Colonic mucosa (tissue), 4 donors: Measurements from ENCODE around the gene KRT79. TPM values are rescaled to one million over a fixed set of nuclear protein-coding genes. Genes with fewer than 3 reads are reported as not detected.

Experiments used
- DNase-seq: peaks from one replicate; pipeline ENCODE4 v3.0.0-alpha.2; 2020
- H3K27ac ChIP-seq: fragments of 200-600 bp; one replicate; pipeline ENCODE4 v1.8.0; 2021
- H3K27me3 ChIP-seq: fragments of 200-600 bp; one replicate; pipeline ENCODE4 v1.8.0; 2021
- H3K36me3 ChIP-seq: fragments of 200-600 bp; one replicate; pipeline ENCODE4 v1.8.0; 2021
- H3K4me1 ChIP-seq: fragments of 200-600 bp; one replicate; pipeline ENCODE4 v1.8.0; 2021; ENCODE audit warnings: mild to moderate bottlenecking
- H3K4me3 ChIP-seq: fragments of 200-600 bp; one replicate; pipeline ENCODE4 v1.8.0; 2021
- H3K9ac ChIP-seq, 2 donors: one replicate each; pipeline ENCODE4 v1.7.0; 2013; ENCODE audit warnings: control low read depth in 2 of 2, low read depth in 2 of 2, low read length in 2 of 2
- H3K9me3 ChIP-seq: fragments of 200-600 bp; one replicate; pipeline ENCODE4 v1.8.0; 2021
- intact Hi-C: fragments of 100-400 bp; cut with DNase I; formaldehyde crosslinking; loops from one replicate; pipeline ENCODE4 v1.14.1; 2022
- total RNA-seq, 2 donors: library from RNA; stranded (reverse); fragmentation: NEBNext Ultra II Directional in 1 of 2; extraction: Animal tissue kit (Norgen Biotek cat#: 25700) in 1 of 2; gene quantifications; one replicate each; pipeline ENCODE4 v1.2.1, GENCODE V29; 2021
- TF ChIP-seq, protein P1 (sequence below): fragments of 200-600 bp; IDR thresholded peaks from one replicate; pipeline ENCODE4 v1.8.0; 2022; ENCODE audit warnings: antibody characterized with exemption, mild to moderate bottlenecking
- donor health status: healthy.
- donor health status: DM: no; HTN: no; CAD: no.
- donor health status: DM: no; HTN: no; CAD: no.

The KRT79 gene
- total RNA-seq, 2 donors from 2014 or later = not detected

GRCh38 chr12:52800259-52800917 is 33.7 kb downstream of the KRT79 start:
- H3K4me3 ChIP-seq = no peak overlapping the region
- no peak overlapping the region for H3K27ac ChIP-seq
- TF ChIP-seq, protein P1, sequence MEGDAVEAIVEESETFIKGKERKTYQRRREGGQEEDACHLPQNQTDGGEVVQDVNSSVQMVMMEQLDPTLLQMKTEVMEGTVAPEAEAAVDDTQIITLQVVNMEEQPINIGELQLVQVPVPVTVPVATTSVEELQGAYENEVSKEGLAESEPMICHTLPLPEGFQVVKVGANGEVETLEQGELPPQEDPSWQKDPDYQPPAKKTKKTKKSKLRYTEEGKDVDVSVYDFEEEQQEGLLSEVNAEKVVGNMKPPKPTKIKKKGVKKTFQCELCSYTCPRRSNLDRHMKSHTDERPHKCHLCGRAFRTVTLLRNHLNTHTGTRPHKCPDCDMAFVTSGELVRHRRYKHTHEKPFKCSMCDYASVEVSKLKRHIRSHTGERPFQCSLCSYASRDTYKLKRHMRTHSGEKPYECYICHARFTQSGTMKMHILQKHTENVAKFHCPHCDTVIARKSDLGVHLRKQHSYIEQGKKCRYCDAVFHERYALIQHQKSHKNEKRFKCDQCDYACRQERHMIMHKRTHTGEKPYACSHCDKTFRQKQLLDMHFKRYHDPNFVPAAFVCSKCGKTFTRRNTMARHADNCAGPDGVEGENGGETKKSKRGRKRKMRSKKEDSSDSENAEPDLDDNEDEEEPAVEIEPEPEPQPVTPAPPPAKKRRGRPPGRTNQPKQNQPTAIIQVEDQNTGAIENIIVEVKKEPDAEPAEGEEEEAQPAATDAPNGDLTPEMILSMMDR = no peak
- H3K9me3 ChIP-seq = no peaks in the 10 kb centered on the region
- DNase-seq = no peak
- no peaks in the 10 kb centered on the region for H3K4me1 ChIP-seq
- no peaks in the 10 kb centered on the region for H3K36me3 ChIP-seq
- H3K9ac ChIP-seq = no peak overlapping the region
- intact Hi-C loops = no loop called here
- H3K27me3 ChIP-seq = no peaks in the 10 kb centered on the region

DNA sequence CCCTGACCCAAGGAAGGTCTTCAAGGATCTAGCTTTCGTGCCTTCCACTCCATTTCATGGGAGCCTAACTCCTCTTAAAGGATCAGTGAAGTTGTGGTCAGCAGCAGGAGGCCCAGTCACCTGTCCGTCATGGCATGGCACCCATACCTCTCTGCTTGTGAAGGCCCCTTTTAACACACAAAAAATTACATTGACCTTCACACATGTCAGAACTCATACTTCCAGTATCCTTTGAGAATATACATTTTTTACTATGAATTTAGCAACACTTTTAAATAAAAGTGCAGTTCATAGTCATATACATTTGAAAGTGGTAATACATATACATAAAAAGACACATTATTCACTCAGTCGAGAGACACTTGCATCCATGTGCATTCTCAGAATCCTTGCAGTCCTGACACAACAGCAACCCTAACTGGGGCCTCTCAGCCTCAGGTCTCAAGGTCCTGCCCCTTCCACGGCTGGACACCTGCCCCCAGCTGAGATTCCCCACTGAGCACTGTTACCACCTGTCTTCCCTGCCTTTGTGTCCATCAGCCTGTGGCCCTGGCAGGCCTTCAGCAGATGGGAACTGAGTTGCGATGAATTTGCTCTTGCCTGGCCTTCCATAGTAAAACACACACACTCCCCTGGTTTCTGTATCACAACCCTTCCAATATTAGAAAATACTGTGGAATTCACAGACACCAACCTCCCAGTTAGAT is 34.5 kb downstream of the KRT79 start:
- intact Hi-C loops = no loop called here

DNA sequence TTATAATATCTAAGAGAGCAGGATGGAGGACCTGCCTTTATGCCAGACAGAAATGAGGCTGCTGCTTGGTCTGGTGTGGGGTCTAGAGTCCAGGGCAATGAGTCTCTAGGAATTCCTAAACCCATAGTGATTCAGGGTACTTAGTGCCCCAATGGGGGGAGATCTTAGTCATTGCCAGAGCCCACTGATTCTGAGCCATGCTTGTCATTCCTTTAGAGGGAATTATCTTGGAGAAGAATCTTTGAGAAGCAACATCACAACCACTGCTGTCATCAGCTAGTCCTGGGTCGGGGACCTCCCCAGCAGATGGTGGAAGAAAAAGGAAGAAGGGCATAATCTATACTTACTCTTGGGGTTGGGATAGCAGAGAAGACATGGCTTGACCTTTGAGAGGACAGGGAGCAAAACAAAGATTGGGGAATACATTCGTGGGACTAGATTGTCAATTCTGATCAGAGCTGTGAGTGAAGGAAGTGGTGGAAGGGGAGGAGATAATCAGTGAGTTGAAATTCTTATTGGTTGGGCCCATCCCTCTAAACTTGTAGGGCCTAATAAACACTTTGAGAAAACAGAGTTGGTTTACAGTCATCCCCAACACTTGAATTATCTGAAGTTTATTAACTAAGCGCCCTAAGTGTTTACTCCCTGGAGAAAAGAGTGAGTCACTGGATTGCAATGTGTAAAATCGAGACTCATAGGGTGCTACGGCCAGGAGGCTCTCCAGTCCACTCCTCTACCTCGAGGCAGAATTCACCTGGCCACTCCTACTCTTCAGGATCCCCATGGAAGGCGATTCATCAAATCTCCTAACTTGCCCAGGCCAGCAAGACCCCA is 35.2 kb downstream of the KRT79 start:
- H3K36me3 ChIP-seq = no peaks in the 10 kb centered on the region
- no peaks in the 10 kb centered on the region for H3K27me3 ChIP-seq
- no peak overlapping the region for H3K9ac ChIP-seq
- H3K9me3 ChIP-seq = no peaks in the 10 kb centered on the region
- intact Hi-C loops = no loop called here
- DNase-seq = no peak
- TF ChIP-seq, protein P1 = no peak
- H3K27ac ChIP-seq = no peak overlapping the region
- no peaks in the 10 kb centered on the region for H3K4me1 ChIP-seq
- H3K4me3 ChIP-seq = no peak overlapping the region

More for the DNA sequence above, 34.5 kb downstream of the KRT79 start:
- no peaks in the 10 kb centered on the region for H3K36me3 ChIP-seq
- no peaks in the 10 kb centered on the region for H3K9me3 ChIP-seq
- TF ChIP-seq, protein P1 = no peak
- no peak for DNase-seq
- no peak overlapping the region for H3K27ac ChIP-seq
- H3K4me3 ChIP-seq = no peak overlapping the region
- no peaks in the 10 kb centered on the region for H3K27me3 ChIP-seq
- H3K4me1 ChIP-seq = no peaks in the 10 kb centered on the region
- H3K9ac ChIP-seq = no peak overlapping the region

- Histone ChIP-seq H3K27ac (no peak overlapping the region), H3K4me1 (no peaks in the 10 kb centered on the region), H3K4me3 (no peak overlapping the region), H3K9ac (no peak overlapping the region), H3K36me3 (no peaks in the 10 kb centered on the region), H3K27me3 (no peaks in the 10 kb centered on the region), H3K9me3 (no peaks in the 10 kb centered on the region)
- TF ChIP-seq, protein P1 = no peak
- no peak for DNase-seq
- intact Hi-C loops = no loop called here
Measured at GRCh38 chr12:52798003-52798670, 36.0 kb downstream of the KRT79 start.

DNA sequence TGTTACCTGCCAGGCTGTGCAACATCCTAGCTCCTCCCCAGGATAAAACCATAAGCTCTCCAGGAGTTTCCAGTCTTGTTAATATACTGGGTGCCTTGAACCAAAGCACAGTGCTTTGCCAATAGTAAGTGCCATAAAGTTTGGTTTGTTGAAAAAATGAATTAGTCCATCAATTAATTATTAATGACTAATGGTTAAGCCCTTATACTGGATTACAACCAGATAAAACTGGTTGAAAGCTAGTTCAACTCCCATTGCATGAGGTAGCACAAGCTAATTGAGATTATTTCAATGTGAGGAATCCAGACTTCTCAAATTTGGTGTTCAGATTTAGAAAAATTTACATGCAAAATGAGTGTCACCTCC is 36.6 kb downstream of the KRT79 start:
- Histone ChIP-seq H3K36me3 (no peaks in the 10 kb centered on the region), H3K4me1 (no peaks in the 10 kb centered on the region), H3K9me3 (no peaks in the 10 kb centered on the region), H3K27ac (no peak overlapping the region), H3K9ac (no peak overlapping the region), H3K4me3 (no peak overlapping the region), H3K27me3 (no peaks in the 10 kb centered on the region)
- TF ChIP-seq, protein P1 = no peak
- no peak for DNase-seq
- intact Hi-C loops = no loop called here
